A673 (cell line): ENCODE data around the gene FMR1. TPM values are rescaled to one million over a fixed set of nuclear protein-coding genes. Genes with fewer than 3 reads are reported as not detected.
A peak's percentile ranks its signal among the peaks of the same experiment; 100 is the strongest.

ENCODE experiments used
- BruUV-seq: library from RNA; stranded (reverse); fragments of 400-500 nt; replicated peaks from 2 replicates; lab custom pipeline; 2021; lab: Mats Ljungman, UMichigan
- CTCF ChIA-PET: fragments of 300-600 bp; sonication (Branson Sonifier 250); formaldehyde crosslinking; loops from one replicate; lab custom pipeline; 2022; ENCODE audit warnings: antibody characterized with exemption; lab: Charles Lee
- POLR2A ChIA-PET: fragments of 300-600 bp; sonication (Branson Sonifier 250); formaldehyde crosslinking; loops from one replicate; lab custom pipeline; 2022; ENCODE audit warnings: antibody characterized with exemption; ENCODE audit not compliant: low non-redundant PET; lab: Charles Lee
- DNase-seq: peaks from one replicate; pipeline ENCODE4 v3.0.0-alpha.2; 2015; ENCODE audit warnings: low spot score
- H3K27ac ChIP-seq: fragments of 200-600 bp; sonication (generic); 2 replicates; pipeline ENCODE4 v1.5.1; 2016; ENCODE audit warnings: mixed run types, low read depth, mild to moderate bottlenecking, mixed read lengths, antibody characterized with exemption, low read length; ENCODE audit not compliant: poor library complexity, severe bottlenecking
- H3K27me3 ChIP-seq: fragments of 200-600 bp; sonication (generic); replicated peaks from 2 replicates; pipeline ENCODE4 v1.6.1; 2017; ENCODE audit warnings: mixed run types, low read depth, mild to moderate bottlenecking, mixed read lengths, antibody characterized with exemption, low read length; ENCODE audit not compliant: insufficient read depth, poor library complexity
- H3K36me3 ChIP-seq: fragments of 200-600 bp; sonication (generic); 2 replicates; pipeline ENCODE4 v1.6.1; 2016; ENCODE audit warnings: mixed run types, mild to moderate bottlenecking, mixed read lengths, antibody characterized with exemption, low read length; ENCODE audit not compliant: insufficient read depth, poor library complexity, severe bottlenecking
- H3K4me1 ChIP-seq: fragments of 200-600 bp; sonication (generic); 2 replicates; pipeline ENCODE4 v1.6.1; 2017; ENCODE audit warnings: mixed run types, mild to moderate bottlenecking, mixed read lengths, antibody characterized with exemption, low read length; ENCODE audit not compliant: insufficient read depth, poor library complexity, severe bottlenecking
- H3K4me3 ChIP-seq: fragments of 200-600 bp; sonication (generic); 2 replicates; pipeline ENCODE4 v1.5.1; 2016; ENCODE audit warnings: low read depth, mixed run types, mild to moderate bottlenecking, mixed read lengths, low read length; ENCODE audit not compliant: poor library complexity, severe bottlenecking
- H3K9me3 ChIP-seq: fragments of 200-600 bp; sonication (generic); 2 replicates; pipeline ENCODE4 v1.6.1; 2016; ENCODE audit warnings: mixed run types, low read depth, mild to moderate bottlenecking, mixed read lengths, antibody characterized with exemption, low read length; ENCODE audit not compliant: poor library complexity, severe bottlenecking
- CTCF ChIP-seq: fragments of 300-800, 200-600 bp; sonication (generic); conservative IDR thresholded peaks from 2 replicates; pipeline ENCODE4 v1.5.1; 2017; ENCODE audit warnings: low read depth, mild to moderate bottlenecking, antibody characterized with exemption, low read length, moderate library complexity, mixed read lengths
- EZH2 ChIP-seq: fragments of 200-600 bp; sonication (generic); IDR thresholded peaks from 2 replicates; pipeline ENCODE4 v1.6.1; 2017; ENCODE audit warnings: borderline replicate concordance, low read depth, mild to moderate bottlenecking, mixed read lengths, antibody characterized with exemption, low read length; ENCODE audit not compliant: poor library complexity, severe bottlenecking
- intact Hi-C: fragments of 100-400 bp; cut with micrococcal nuclease; formaldehyde crosslinking; loops from one replicate; pipeline ENCODE4 v1.10.0; 2022; ENCODE audit not compliant: unreplicated experiment
- total RNA-seq: library from RNA; stranded (reverse); gene quantifications from 2 replicates; pipeline ENCODE4 v1.2.3, GENCODE V29; 2021

The FMR1 gene
- total RNA-seq, 1 experiment from 2014 or later, result 77.4 TPM

- Histone ChIP-seq H3K27ac (no peak overlapping the region), H3K4me1 (peaks cover 20% of the 10 kb centered on the region), H3K27me3 (no peaks in the 10 kb centered on the region), H3K9me3 (no peaks in the 10 kb centered on the region), H3K36me3 (no peaks in the 10 kb centered on the region), H3K4me3 (peak overlapping the region; percentile 72)
- TF ChIP-seq CTCF (no peak), EZH2 (no peak)
- POLR2A ChIA-PET, result no interaction called here
- intact Hi-C loops, result no loop called here
- no peak for DNase-seq
- CTCF ChIA-PET, result no interaction called here
- BruUV-seq, result no TSS peak
Measured at GRCh38 chrX:147914591-147914990, 2.9 kb downstream of the FMR1 start.

- CTCF ChIA-PET, result no interaction called here
- Histone ChIP-seq H3K9me3 (no peaks in the 10 kb centered on the region), H3K4me1 (peaks cover 36% of the 10 kb centered on the region), H3K27me3 (no peaks in the 10 kb centered on the region), H3K27ac (peak overlapping the region; percentile 78), H3K4me3 (peak overlapping the region; percentile 10), H3K36me3 (no peaks in the 10 kb centered on the region)
- intact Hi-C loops, result no loop called here
- no peak for TF ChIP-seq EZH2
- no peak for TF ChIP-seq CTCF
- no TSS peak for BruUV-seq
- DNase-seq, result no peak
- POLR2A ChIA-PET, result no interaction called here
Measured at GRCh38 chrX:147916375-147916968, 4.8 kb downstream of the FMR1 start.

GRCh38 chrX:147917700-147918695, 6.3 kb downstream of the FMR1 start:
- peaks cover 36% of the 10 kb centered on the region for H3K4me1 ChIP-seq
- H3K36me3 ChIP-seq, result no peaks in the 10 kb centered on the region
- H3K4me3 ChIP-seq, result peak overlapping the region; percentile 12
- no peaks in the 10 kb centered on the region for H3K27me3 ChIP-seq
- H3K9me3 ChIP-seq, result no peaks in the 10 kb centered on the region
- intact Hi-C loops, result no loop called here
- POLR2A ChIA-PET, result no interaction called here
- peak overlapping the region; percentile 78 for H3K27ac ChIP-seq
- DNase-seq, result peak; percentile 79
- no TSS peak for BruUV-seq
- TF ChIP-seq EZH2 (no peak), CTCF (no peak)
- CTCF ChIA-PET, result no interaction called here
